Liver (tissue), 9 donors: Measurements from ENCODE around the gene ITPRID2. TPM values are rescaled to one million over a fixed set of nuclear protein-coding genes. Genes with fewer than 3 reads are reported as not detected.

ENCODE experiments used
- DNase-seq: peaks from one replicate; pipeline ENCODE4 v3.0.0-alpha.2; 2017; ENCODE audit warnings: low spot score
- H3K27ac ChIP-seq, 2 donors: one replicate each; pipeline ENCODE4 v1.7.0; 2013; ENCODE audit warnings: inconsistent platforms in 2 of 2, low read length in 2 of 2, control low read depth in 1 of 2, low read depth in 1 of 2, mild to moderate bottlenecking in 1 of 2
- H3K27me3 ChIP-seq, 4 donors: one replicate each; pipeline versions ENCODE4 v1.6.1 to v1.7.0; 2013; ENCODE audit warnings: low read length in 3 of 4, inconsistent platforms in 1 of 4, mild to moderate bottlenecking in 1 of 4, moderate library complexity in 1 of 4; ENCODE audit not compliant: control insufficient read depth in 4 of 4, insufficient read depth in 4 of 4
- H3K36me3 ChIP-seq, 4 donors: one replicate each; pipeline versions ENCODE4 v1.6.1 to v1.7.0; 2013; ENCODE audit warnings: low read length in 3 of 4, mild to moderate bottlenecking in 3 of 4, low read depth in 1 of 4, moderate library complexity in 1 of 4; ENCODE audit not compliant: control insufficient read depth in 4 of 4, insufficient read depth in 3 of 4
- H3K4me1 ChIP-seq, 4 donors: one replicate each; pipeline versions ENCODE4 v1.6.1 to v1.7.0; 2013; ENCODE audit warnings: low read length in 3 of 4, mild to moderate bottlenecking in 3 of 4, moderate library complexity in 1 of 4; ENCODE audit not compliant: control insufficient read depth in 4 of 4, insufficient read depth in 4 of 4
- H3K4me3 ChIP-seq, 3 donors: one replicate each; pipeline versions ENCODE4 v1.6.1 to v1.7.0; 2013; ENCODE audit warnings: low read length in 3 of 3, control low read depth in 1 of 3, low read depth in 1 of 3, mild to moderate bottlenecking in 1 of 3
- H3K9ac ChIP-seq, 2 donors: one replicate each; pipeline ENCODE4 v1.7.0; 2013; ENCODE audit warnings: low read length in 2 of 2, mild to moderate bottlenecking in 2 of 2, moderate library complexity in 2 of 2, control low read depth in 1 of 2, low read depth in 1 of 2
- H3K9me3 ChIP-seq, 4 donors: one replicate each; pipeline versions ENCODE4 v1.6.1 to v1.7.0; 2013; ENCODE audit warnings: low read length in 3 of 4; ENCODE audit not compliant: control insufficient read depth in 4 of 4
- EGR1 ChIP-seq, 2 donors: IDR thresholded peaks; 2 replicates each; pipeline ENCODE4 v1.6.1; 2016 to 2018; ENCODE audit warnings: antibody characterized with exemption in 2 of 2, low read depth in 2 of 2
- FOXA1 ChIP-seq: IDR thresholded peaks from 2 replicates; pipeline ENCODE4 v1.6.1; 2016; ENCODE audit warnings: antibody characterized with exemption
- FOXA2 ChIP-seq: IDR thresholded peaks from 2 replicates; pipeline ENCODE4 v1.6.1; 2016; ENCODE audit warnings: antibody characterized with exemption
- HNF4A ChIP-seq, 2 donors: conservative IDR thresholded peaks; 2 replicates each; pipeline ENCODE4 v1.6.1; 2016; ENCODE audit warnings: antibody characterized with exemption in 2 of 2, mild to moderate bottlenecking in 2 of 2
- HNF4G ChIP-seq: IDR thresholded peaks from 2 replicates; pipeline ENCODE4 v1.6.1; 2016; ENCODE audit warnings: antibody characterized with exemption
- JUND ChIP-seq, 2 donors: IDR thresholded peaks; 2 replicates each; pipeline ENCODE4 v1.6.1; 2016; ENCODE audit warnings: antibody characterized with exemption in 2 of 2
- NR2F2 ChIP-seq: IDR thresholded peaks from 2 replicates; pipeline ENCODE4 v1.6.1; 2016; ENCODE audit warnings: antibody characterized with exemption
- RAD21 ChIP-seq, 2 donors: IDR thresholded peaks; 2 replicates each; pipeline ENCODE4 v1.6.1; 2016; ENCODE audit warnings: antibody characterized with exemption in 2 of 2, mild to moderate bottlenecking in 2 of 2
- RXRA ChIP-seq, 2 donors: IDR thresholded peaks; 2 replicates each; pipeline ENCODE4 v1.6.1; 2017 to 2018; ENCODE audit warnings: antibody characterized with exemption in 2 of 2, mild to moderate bottlenecking in 1 of 2
- SP1 ChIP-seq: IDR thresholded peaks from 2 replicates; pipeline ENCODE4 v1.6.1; 2018; ENCODE audit warnings: antibody characterized with exemption, mild to moderate bottlenecking
- TAF1 ChIP-seq: conservative IDR thresholded peaks from 2 replicates; pipeline ENCODE4 v1.6.1; 2016; ENCODE audit warnings: antibody characterized with exemption, mild to moderate bottlenecking
- YY1 ChIP-seq: IDR thresholded peaks from 2 replicates; pipeline ENCODE4 v1.6.1; 2016; ENCODE audit warnings: antibody characterized with exemption, mild to moderate bottlenecking
- WGBS: extraction: QIAGEN DNeasy Blood & Tissue Kit; methylation state at CpG from one replicate; pipeline ENCODE4 v1.1.7; 2013; 5-methylcytosine and 5-hydroxymethylcytosine counted together
- polyA plus RNA-seq, 2 donors: library from polyadenylated mRNA; stranded (reverse) in 1 of 2; unstranded in 1 of 2; fragments of 200-250 nt in 1 of 2; fragments of >200 nt in 1 of 2; fragmentation: Nextera tagmentation in 1 of 2; extraction: Ambion mirVana in 1 of 2; gene quantifications; one replicate each; pipeline versions ENCODE4 v1.2.1 to v1.2.3, GENCODE V29; 2013 to 2015
- total RNA-seq, 2 donors: library from RNA; depleted of rRNA; stranded (reverse); fragments of >200 nt; gene quantifications; one replicate each; pipeline ENCODE4 v1.2.3, GENCODE V29; 2014
- TF ChIP-seq, protein P1 (sequence below): IDR thresholded peaks from 2 replicates; pipeline ENCODE4 v1.6.1; 2016; ENCODE audit warnings: antibody characterized with exemption, mild to moderate bottlenecking
- TF ChIP-seq, protein P2 (sequence below): IDR thresholded peaks from 2 replicates; pipeline ENCODE4 v1.6.1; 2016; ENCODE audit warnings: antibody characterized with exemption
- TF ChIP-seq, protein P3 (sequence below): fragments of 150-350 bp; IDR thresholded peaks from 2 replicates; pipeline ENCODE4 v1.5.1; 2017; ENCODE audit warnings: improper control_type of control experiment, low read depth, low read length; ENCODE audit not compliant: missing input control
- TF ChIP-seq, protein P4 (sequence below): IDR thresholded peaks from 2 replicates; pipeline ENCODE4 v1.6.1; 2016; ENCODE audit warnings: antibody characterized with exemption
- TF ChIP-seq, protein P5 (sequence below): IDR thresholded peaks from 2 replicates; pipeline ENCODE4 v1.6.1; 2016; ENCODE audit warnings: antibody characterized with exemption
- donor health status: healthy.
- donor health status: healthy.
- donor health status: healthy.
- donor health status: healthy.
- donor health status: healthy.

The ITPRID2 gene
- total and polyA plus RNA-seq, 4 donors: 31.2 to 145 (median 55.1) TPM

DNA sequence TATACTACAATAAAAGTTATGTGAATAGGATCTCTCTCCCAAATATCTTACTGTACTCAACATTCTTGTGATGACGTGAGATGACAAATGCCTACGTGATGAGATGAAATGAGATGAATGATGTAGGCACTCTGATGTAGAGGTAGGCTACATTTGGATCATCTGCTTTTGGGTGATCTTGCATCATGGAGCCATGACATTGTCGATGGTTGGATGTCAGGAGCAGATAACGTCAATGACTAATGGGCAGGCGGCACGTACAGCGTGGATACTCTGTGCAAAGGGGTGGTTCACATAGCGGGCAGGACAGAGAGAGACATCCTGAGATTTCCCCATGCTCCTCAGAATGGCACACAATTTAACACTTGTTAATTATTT is 53.4 kb downstream of the ITPRID2 start:
- 97% methylated on average over 8 of the region's 8 CpGs for WGBS
- Histone ChIP-seq H3K27me3 (no peaks in the 10 kb centered on the region), H3K4me3 (no peak overlapping the region), H3K9ac (no peak overlapping the region), H3K4me1 (peaks cover 4 to 17% (median 11%) of the 10 kb centered on the region in 4 donors), H3K36me3 (no peaks in the 10 kb centered on the region), H3K27ac (no peak overlapping the region), H3K9me3 (no peaks in the 10 kb centered on the region)
- TF ChIP-seq, protein P1, sequence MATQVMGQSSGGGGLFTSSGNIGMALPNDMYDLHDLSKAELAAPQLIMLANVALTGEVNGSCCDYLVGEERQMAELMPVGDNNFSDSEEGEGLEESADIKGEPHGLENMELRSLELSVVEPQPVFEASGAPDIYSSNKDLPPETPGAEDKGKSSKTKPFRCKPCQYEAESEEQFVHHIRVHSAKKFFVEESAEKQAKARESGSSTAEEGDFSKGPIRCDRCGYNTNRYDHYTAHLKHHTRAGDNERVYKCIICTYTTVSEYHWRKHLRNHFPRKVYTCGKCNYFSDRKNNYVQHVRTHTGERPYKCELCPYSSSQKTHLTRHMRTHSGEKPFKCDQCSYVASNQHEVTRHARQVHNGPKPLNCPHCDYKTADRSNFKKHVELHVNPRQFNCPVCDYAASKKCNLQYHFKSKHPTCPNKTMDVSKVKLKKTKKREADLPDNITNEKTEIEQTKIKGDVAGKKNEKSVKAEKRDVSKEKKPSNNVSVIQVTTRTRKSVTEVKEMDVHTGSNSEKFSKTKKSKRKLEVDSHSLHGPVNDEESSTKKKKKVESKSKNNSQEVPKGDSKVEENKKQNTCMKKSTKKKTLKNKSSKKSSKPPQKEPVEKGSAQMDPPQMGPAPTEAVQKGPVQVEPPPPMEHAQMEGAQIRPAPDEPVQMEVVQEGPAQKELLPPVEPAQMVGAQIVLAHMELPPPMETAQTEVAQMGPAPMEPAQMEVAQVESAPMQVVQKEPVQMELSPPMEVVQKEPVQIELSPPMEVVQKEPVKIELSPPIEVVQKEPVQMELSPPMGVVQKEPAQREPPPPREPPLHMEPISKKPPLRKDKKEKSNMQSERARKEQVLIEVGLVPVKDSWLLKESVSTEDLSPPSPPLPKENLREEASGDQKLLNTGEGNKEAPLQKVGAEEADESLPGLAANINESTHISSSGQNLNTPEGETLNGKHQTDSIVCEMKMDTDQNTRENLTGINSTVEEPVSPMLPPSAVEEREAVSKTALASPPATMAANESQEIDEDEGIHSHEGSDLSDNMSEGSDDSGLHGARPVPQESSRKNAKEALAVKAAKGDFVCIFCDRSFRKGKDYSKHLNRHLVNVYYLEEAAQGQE: no peak
- TF ChIP-seq, protein P2, sequence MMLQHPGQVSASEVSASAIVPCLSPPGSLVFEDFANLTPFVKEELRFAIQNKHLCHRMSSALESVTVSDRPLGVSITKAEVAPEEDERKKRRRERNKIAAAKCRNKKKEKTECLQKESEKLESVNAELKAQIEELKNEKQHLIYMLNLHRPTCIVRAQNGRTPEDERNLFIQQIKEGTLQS: no peak
- TF ChIP-seq FOXA1 (no peak), NR2F2 (no peak), TAF1 (no peak), FOXA2 (no peak), EGR1 (IDR thresholded peaks at IDR 0.05; ENCODE audit: low read depth in 2 of 2) (no peak), YY1 (no peak), HNF4A (conservative IDR thresholded peaks at IDR 0.05) (no peak), RAD21 (IDR thresholded peaks at IDR 0.05) (no peak), HNF4G (no peak), JUND (IDR thresholded peaks at IDR 0.05) (no peak), SP1 (no peak), RXRA (IDR thresholded peaks at IDR 0.05) (no peak)
- TF ChIP-seq, protein P3, sequence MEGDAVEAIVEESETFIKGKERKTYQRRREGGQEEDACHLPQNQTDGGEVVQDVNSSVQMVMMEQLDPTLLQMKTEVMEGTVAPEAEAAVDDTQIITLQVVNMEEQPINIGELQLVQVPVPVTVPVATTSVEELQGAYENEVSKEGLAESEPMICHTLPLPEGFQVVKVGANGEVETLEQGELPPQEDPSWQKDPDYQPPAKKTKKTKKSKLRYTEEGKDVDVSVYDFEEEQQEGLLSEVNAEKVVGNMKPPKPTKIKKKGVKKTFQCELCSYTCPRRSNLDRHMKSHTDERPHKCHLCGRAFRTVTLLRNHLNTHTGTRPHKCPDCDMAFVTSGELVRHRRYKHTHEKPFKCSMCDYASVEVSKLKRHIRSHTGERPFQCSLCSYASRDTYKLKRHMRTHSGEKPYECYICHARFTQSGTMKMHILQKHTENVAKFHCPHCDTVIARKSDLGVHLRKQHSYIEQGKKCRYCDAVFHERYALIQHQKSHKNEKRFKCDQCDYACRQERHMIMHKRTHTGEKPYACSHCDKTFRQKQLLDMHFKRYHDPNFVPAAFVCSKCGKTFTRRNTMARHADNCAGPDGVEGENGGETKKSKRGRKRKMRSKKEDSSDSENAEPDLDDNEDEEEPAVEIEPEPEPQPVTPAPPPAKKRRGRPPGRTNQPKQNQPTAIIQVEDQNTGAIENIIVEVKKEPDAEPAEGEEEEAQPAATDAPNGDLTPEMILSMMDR: no peak
- TF ChIP-seq, protein P4, sequence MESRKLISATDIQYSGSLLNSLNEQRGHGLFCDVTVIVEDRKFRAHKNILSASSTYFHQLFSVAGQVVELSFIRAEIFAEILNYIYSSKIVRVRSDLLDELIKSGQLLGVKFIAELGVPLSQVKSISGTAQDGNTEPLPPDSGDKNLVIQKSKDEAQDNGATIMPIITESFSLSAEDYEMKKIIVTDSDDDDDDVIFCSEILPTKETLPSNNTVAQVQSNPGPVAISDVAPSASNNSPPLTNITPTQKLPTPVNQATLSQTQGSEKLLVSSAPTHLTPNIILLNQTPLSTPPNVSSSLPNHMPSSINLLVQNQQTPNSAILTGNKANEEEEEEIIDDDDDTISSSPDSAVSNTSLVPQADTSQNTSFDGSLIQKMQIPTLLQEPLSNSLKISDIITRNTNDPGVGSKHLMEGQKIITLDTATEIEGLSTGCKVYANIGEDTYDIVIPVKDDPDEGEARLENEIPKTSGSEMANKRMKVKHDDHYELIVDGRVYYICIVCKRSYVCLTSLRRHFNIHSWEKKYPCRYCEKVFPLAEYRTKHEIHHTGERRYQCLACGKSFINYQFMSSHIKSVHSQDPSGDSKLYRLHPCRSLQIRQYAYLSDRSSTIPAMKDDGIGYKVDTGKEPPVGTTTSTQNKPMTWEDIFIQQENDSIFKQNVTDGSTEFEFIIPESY: no peak
- TF ChIP-seq, protein P5, sequence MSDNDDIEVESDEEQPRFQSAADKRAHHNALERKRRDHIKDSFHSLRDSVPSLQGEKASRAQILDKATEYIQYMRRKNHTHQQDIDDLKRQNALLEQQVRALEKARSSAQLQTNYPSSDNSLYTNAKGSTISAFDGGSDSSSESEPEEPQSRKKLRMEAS: no peak
- DNase-seq: no peak
